HG03039 (cell line): Measurements from ENCODE around the gene FBN1.

Experiments used
- ATAC-seq: cut with Tn5 transposase; IDR thresholded peaks from one replicate; pipeline ENCODE4 v1.9.1; 2021; ENCODE audit warnings: mild to moderate bottlenecking, moderate library complexity; ENCODE audit not compliant: unreplicated experiment

FBN1 gene

GRCh38 chr15:48381861-48382260, 263.6 kb downstream of the FBN1 start:
- ATAC-seq = no peak

GRCh38 chr15:48380198-48380597, 265.3 kb downstream of the FBN1 start:
- ATAC-seq = no peak

GRCh38 chr15:48375767-48376166, 269.7 kb downstream of the FBN1 start:
- ATAC-seq = no peak

- ATAC-seq = no peak
Observed at GRCh38 chr15:48374472-48374871, 271.0 kb downstream of the FBN1 start.

GRCh38 chr15:48373821-48374451, 271.6 kb downstream of the FBN1 start:
- ATAC-seq = no peak

GRCh38 chr15:48371961-48372360, 273.5 kb downstream of the FBN1 start:
- no peak for ATAC-seq

- ATAC-seq = no peak
Observed at GRCh38 chr15:48371550-48371949, 274.0 kb downstream of the FBN1 start.

- ATAC-seq = no peak
Observed at GRCh38 chr15:48370460-48370859, 275.0 kb downstream of the FBN1 start.

- no peak for ATAC-seq
Observed at GRCh38 chr15:48367483-48367882, 278.0 kb downstream of the FBN1 start.

- no peak for ATAC-seq
Observed at GRCh38 chr15:48366584-48367312, 278.8 kb downstream of the FBN1 start.

GRCh38 chr15:48365575-48365974, 279.9 kb downstream of the FBN1 start:
- no peak for ATAC-seq

GRCh38 chr15:48363474-48363873, 282.0 kb downstream of the FBN1 start:
- no peak for ATAC-seq

GRCh38 chr15:48361685-48362084, 283.8 kb downstream of the FBN1 start:
- no peak for ATAC-seq

GRCh38 chr15:48360841-48361240, 284.7 kb downstream of the FBN1 start:
- ATAC-seq = no peak
